Peyer's patch (tissue), 4 donors: ENCODE measurements around the gene TMEM163.

Experiments
- CTCF ChIP-seq, 6 experiments: fragments of 450-650 bp in 4 of 6; fragments of 200-600 bp in 2 of 6; sonication (generic) in 1 of 6; IDR thresholded peaks; one replicate each; pipeline ENCODE4 v1.5.1; 2017 to 2019; ENCODE audit warnings: antibody characterized with exemption in 6 of 6, mild to moderate bottlenecking in 3 of 6, moderate library complexity in 1 of 6
- POLR2A ChIP-seq, 2 donors: fragments of 450-650 bp; IDR thresholded peaks; one replicate each; pipeline ENCODE4 v1.5.1; 2017; ENCODE audit warnings: antibody characterized with exemption in 2 of 2, mild to moderate bottlenecking in 2 of 2, moderate library complexity in 2 of 2

- TF ChIP-seq CTCF (IDR thresholded peaks at IDR 0.05) (no peak), POLR2A (IDR thresholded peaks at IDR 0.05) (no peak)
Observed at GRCh38 chr2:134714228-134714627, 4.6 kb downstream of the TMEM163 start.
